GM12801 (cell line): ENCODE data around the gene PI4KA.

ENCODE experiments used
- TF ChIP-seq, protein P1 (sequence below): IDR thresholded peaks from one replicate; pipeline ENCODE4 v1.5.1; 2011; ENCODE audit warnings: control low read depth; ENCODE audit not compliant: insufficient read length; ENCODE audit errors: extremely low read depth

The PI4KA gene

DNA sequence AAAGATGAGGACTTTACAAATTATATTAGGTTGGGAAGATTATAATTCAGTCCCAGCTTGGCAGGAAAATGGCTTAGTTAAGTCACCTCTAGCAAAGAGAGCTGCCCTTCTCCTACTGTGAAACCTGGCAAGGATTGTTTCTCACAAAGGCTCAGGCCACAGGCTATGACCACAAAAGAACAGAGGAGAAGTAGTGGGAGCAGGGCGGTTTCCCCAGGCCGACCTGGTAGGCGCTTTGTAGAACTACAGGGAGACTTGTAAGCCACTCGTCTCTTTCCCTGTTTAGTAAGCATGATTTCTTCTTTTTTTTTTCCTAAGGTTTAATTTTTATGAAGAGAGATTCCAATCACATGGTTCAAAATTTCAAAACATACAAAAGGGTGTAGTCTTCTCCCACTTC is 4.8 kb upstream of the PI4KA start:
- TF ChIP-seq, protein P1, sequence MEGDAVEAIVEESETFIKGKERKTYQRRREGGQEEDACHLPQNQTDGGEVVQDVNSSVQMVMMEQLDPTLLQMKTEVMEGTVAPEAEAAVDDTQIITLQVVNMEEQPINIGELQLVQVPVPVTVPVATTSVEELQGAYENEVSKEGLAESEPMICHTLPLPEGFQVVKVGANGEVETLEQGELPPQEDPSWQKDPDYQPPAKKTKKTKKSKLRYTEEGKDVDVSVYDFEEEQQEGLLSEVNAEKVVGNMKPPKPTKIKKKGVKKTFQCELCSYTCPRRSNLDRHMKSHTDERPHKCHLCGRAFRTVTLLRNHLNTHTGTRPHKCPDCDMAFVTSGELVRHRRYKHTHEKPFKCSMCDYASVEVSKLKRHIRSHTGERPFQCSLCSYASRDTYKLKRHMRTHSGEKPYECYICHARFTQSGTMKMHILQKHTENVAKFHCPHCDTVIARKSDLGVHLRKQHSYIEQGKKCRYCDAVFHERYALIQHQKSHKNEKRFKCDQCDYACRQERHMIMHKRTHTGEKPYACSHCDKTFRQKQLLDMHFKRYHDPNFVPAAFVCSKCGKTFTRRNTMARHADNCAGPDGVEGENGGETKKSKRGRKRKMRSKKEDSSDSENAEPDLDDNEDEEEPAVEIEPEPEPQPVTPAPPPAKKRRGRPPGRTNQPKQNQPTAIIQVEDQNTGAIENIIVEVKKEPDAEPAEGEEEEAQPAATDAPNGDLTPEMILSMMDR, result no peak

DNA sequence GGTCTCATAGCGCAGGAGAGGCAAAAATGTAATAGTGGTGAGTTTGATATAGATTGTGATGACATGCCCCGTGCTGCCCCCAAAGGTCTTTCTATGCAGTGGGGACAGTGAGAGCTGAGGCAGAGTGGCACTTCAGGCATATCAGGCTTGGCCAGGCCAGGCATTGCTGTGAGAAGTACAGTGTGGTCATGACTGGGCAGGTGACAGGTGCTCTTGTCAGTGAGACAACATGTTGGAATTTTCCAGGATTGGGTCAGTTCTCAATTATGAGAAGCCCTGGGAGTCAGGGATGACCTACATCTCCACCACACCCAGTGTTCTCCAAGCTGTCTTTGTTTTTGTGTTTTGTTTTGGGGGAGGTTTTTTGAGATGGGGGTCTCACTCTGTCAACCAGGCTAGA is 3.9 kb upstream of the PI4KA start:
- TF ChIP-seq, protein P1, result no peak

DNA sequence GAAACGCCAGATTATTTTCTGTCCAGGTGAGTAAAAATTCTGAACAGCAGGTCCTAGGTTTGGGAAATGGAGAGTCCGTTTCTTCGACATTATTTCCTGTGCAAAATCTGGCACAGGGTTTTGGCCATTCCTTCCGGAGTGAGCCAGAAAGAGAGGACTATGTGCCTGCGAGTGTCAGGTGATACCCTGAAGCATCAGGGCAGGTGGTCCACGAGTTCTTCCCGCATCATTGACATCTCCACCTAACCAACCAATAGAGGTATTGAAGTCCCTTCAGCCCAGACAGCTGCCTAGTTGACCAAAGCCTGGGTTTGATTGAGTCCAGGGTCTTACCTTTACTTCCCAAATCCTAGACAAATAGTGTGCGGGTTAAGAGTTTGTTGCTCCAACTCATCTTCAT is 1.0 kb upstream of the PI4KA start:
- TF ChIP-seq, protein P1, result no peak

DNA sequence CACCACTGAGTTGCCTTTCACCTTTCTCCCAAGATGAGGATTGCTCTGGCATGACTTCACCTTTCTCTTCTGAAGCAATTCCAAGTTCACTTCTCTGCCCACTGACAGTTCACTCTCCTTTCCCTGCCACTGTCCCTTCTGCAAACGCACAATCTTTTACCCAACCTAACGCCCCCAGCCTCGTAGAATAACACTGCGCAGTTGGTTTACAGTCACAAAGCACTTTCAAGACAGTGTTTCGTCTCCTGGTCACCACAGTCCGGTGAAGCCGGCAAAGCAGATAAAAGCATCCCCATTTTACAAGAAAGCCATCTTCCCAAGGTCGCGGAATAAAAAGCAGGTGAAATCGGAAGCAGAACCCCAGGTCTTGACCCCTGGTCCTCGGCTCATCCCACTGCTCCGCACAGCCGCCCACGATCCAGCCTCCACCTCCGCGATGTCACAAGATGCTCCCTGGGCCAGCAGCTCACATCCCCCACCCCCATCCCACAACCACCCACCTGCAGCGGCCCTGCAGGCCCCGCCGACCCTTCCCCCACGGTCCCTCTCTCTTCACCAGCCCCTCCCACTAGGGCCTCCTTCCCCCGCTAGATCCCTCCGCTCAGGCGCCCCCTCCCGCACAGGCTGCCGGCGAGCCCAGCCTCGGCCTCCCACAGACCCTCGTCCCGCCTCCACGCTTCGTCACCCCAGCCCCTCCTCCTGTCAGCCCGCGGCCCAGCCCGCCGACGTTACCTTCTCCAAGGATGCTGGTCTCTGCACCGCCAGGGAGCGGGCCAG is 585 bp downstream of the PI4KA start:
- TF ChIP-seq, protein P1, result no peak

DNA sequence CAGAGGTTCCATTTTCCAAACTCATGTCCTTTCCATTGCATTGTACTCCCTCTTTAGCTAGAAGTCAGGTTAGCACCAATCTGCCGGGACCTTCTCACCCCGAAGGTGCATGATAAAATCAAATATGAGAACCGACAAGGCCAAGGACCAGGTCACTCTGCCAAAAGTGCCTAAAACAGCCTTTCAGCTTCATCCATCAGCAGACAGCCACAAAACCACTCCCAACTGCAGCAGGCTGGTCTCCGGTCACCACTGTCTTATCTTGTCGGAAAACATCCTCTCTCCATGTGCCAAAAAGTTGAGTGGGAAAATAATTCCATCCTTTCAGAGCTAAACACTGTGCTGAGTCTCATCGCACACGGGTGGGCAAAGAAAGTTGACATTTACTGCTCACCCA is 1.4 kb downstream of the PI4KA start:
- TF ChIP-seq, protein P1, result no peak

DNA sequence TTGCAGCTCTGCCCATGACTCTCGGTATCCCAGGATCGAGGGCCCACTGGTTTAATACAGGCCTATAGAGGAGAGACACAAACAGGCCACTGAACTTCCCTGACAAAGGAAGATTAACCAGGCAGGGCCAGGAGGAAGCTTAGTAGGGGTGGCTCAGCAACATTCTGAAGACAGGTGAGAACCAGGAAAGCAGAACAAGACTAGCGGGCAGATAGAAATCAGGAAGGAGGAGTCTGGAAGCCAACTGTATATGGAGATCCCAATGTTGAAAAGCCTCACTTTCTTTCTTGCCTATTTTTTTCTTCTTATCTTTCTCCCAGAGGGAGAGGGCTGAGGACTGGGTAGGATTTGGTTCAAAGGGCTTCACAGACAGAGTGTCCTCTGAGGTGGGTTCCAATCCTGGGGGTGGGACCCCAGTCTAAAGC is 5.4 kb downstream of the PI4KA start:
- TF ChIP-seq, protein P1, result no peak

DNA sequence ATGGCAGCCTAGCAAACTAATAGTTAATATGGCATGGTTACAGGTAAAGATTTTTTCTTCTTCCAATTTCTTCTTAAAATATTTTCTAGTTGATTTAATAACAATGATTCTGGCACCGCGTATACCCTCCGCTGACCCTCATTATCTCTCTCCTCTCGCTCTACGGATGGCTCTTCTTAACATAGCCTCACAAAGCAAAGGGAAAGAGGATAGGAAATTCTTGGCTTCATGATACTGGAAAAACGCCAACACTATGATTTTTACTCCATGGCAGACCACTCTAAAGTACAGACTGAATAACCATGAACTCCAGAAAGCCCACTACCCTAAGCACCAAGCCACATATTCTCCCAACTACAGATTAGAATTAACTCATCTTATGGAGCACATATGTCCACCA is 6.1 kb downstream of the PI4KA start:
- TF ChIP-seq, protein P1, result no peak

DNA sequence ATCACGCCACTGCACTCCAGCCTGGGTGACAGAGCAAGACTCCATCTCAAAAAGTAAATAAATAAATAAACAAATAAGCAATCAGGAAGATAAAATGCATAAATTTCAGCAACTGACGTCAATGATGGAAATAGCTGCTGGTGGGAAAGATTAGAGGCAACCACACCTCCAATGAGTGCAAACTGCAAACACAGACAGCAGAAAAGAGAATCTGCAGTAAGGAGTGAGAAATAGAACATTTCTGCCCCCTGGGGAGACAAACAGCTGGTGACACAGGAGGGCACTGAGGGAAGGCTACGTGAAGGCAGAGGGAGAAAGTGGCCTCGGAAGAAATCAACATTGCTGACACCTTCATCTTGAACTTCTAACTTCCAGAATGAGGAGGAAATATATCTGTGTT is 6.5 kb downstream of the PI4KA start:
- TF ChIP-seq, protein P1, result no peak
